HepG2 (cell line): ENCODE data around the gene INHA. TPM values are rescaled to one million over a fixed set of nuclear protein-coding genes. Genes with fewer than 3 reads are reported as not detected.

Experiments used
- DNMT1 ChIP-seq: sonication (generic); formaldehyde crosslinking; IDR thresholded peaks from 2 replicates; pipeline ENCODE4 v1.5.1; 2020; ENCODE audit warnings: mild to moderate bottlenecking, missing genetic modification reagents
- ERF ChIP-seq: IDR thresholded peaks from 2 replicates; pipeline ENCODE4 v1.6.1; 2018; ENCODE audit warnings: missing biosample characterization, missing genetic modification reagents
- FIP1L1 ChIP-seq: fragments of 200-400 bp; formaldehyde crosslinking; IDR thresholded peaks from 2 replicates; pipeline ENCODE4 v1.6.1; 2018; ENCODE audit warnings: low read depth, mild to moderate bottlenecking, low read length, moderate library complexity, borderline replicate concordance; ENCODE audit not compliant: insufficient read depth
- MED1 ChIP-seq: sonication (generic); formaldehyde crosslinking; IDR thresholded peaks from 2 replicates; pipeline ENCODE4 v1.4.0; 2020; ENCODE audit warnings: missing genetic modification reagents
- MTF1 ChIP-seq: sonication (generic); formaldehyde crosslinking; IDR thresholded peaks from 2 replicates; pipeline ENCODE4 v1.5.0; 2020; ENCODE audit warnings: missing genetic modification reagents
- SMC3 ChIP-seq: IDR thresholded peaks from 2 replicates; pipeline ENCODE4 v1.6.1; 2011; ENCODE audit warnings: low read length, improper control_type of control experiment
- ZNF460 ChIP-seq: sonication (generic); formaldehyde crosslinking; IDR thresholded peaks from 2 replicates; pipeline ENCODE4 v1.5.1; 2020; ENCODE audit warnings: missing genetic modification reagents, mild to moderate bottlenecking, borderline replicate concordance
- polyA plus RNA-seq, 8 experiments: library from polyadenylated mRNA; depleted of rRNA in 3 of 8; stranded (reverse) in 7 of 8; unstranded in 1 of 8; fragments of >200 nt; fragmentation: Illumina TruSeq in 4 of 8; extraction: Trizol in 4 of 8; gene quantifications; 2 replicates each; pipeline versions ENCODE4 v1.2.1 to v1.2.3, GENCODE V29; 2011 to 2016; ENCODE audit warnings: low read depth in 4 of 8, missing spikeins in 1 of 8, mixed read lengths in 1 of 8; ENCODE audit not compliant: insufficient read depth in 1 of 8
- total RNA-seq, 5 experiments: library from RNA; depleted of rRNA; stranded (reverse); fragments of >200 nt; fragmentation: Illumina TruSeq; extraction: Trizol; gene quantifications; 2 replicates each; pipeline ENCODE4 v1.2.3, GENCODE V29; 2016; ENCODE audit warnings: low read depth in 1 of 5
- TF ChIP-seq, protein P1 (sequence below): sonication (generic); formaldehyde crosslinking; IDR thresholded peaks from one replicate; pipeline ENCODE4 v1.5.1; 2020; ENCODE audit warnings: mild to moderate bottlenecking, missing genetic modification reagents; ENCODE audit errors: not compliant biosample characterization
- TF ChIP-seq, protein P2 (sequence below): sonication (generic); formaldehyde crosslinking; IDR thresholded peaks from 2 replicates; pipeline ENCODE4 v1.4.0; 2020; ENCODE audit warnings: missing genetic modification reagents
- TF ChIP-seq, protein P3 (sequence below): sonication (generic); formaldehyde crosslinking; conservative IDR thresholded peaks from 2 replicates; pipeline ENCODE4 v1.8.1; 2023; ENCODE audit warnings: missing genetic modification reagents
- TF ChIP-seq, protein P4 (sequence below): sonication (generic); formaldehyde crosslinking; IDR thresholded peaks from 2 replicates; pipeline ENCODE4 v1.5.0; 2020; ENCODE audit warnings: mild to moderate bottlenecking, missing genetic modification reagents, borderline replicate concordance

INHA gene
- total and polyA plus RNA-seq, 2 of the 13 experiments (the other 11 are each of a cell fraction or from before 2014, with no cell fraction given) = 4.1 to 15.2 TPM

DNA sequence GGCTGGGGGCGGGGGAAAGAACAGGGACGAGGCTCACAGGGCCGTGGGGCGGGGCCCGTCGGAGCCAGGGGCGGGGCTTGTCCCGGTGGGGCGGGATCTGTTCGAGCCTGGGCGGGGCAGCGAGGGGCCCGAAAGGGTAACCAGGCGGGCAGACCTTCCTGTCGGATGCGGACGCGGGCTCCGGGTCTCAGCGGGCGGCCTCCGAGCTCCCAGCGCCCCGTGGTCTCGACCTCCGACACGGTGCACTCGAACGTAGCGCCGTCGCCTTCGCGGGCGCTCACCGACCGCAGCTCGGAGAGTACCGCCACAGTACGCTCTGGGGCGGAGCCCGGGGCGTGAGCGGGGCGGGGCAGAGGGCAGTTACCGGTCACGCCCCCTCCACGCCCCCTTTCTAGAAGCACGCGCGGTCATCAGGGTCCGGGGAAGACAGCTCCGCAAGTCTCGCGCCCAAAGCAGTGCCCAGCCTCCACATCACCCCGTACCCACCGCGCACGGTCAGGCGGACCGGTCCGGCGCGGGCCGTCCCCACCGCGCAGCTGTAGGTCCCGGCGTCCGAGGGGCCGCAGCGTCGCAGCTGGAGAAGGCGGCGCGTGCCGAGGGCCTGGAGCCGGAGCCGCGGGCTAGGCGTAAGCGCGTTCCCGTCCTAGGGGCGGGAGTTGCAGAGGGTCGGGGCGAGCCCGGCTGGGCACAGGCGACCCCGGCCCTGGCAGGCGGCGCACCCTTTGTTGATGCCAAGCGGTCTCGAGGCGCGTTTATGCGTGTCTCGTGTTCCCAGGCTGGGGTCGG is 19.5 kb upstream of the INHA start (continued):
- 0 out of 2 replicates have a peak, but pooled peaks have one; percentile 36 for TF ChIP-seq MTF1 (CRISPR knock-in tag)
- TF ChIP-seq ERF (CRISPR knock-in tag) = no peak
- TF ChIP-seq MED1 (CRISPR knock-in tag) = peak; percentile 64
- no peak for TF ChIP-seq ZNF460 (CRISPR knock-in tag)
- TF ChIP-seq SMC3 = no peak
- TF ChIP-seq, protein P1, sequence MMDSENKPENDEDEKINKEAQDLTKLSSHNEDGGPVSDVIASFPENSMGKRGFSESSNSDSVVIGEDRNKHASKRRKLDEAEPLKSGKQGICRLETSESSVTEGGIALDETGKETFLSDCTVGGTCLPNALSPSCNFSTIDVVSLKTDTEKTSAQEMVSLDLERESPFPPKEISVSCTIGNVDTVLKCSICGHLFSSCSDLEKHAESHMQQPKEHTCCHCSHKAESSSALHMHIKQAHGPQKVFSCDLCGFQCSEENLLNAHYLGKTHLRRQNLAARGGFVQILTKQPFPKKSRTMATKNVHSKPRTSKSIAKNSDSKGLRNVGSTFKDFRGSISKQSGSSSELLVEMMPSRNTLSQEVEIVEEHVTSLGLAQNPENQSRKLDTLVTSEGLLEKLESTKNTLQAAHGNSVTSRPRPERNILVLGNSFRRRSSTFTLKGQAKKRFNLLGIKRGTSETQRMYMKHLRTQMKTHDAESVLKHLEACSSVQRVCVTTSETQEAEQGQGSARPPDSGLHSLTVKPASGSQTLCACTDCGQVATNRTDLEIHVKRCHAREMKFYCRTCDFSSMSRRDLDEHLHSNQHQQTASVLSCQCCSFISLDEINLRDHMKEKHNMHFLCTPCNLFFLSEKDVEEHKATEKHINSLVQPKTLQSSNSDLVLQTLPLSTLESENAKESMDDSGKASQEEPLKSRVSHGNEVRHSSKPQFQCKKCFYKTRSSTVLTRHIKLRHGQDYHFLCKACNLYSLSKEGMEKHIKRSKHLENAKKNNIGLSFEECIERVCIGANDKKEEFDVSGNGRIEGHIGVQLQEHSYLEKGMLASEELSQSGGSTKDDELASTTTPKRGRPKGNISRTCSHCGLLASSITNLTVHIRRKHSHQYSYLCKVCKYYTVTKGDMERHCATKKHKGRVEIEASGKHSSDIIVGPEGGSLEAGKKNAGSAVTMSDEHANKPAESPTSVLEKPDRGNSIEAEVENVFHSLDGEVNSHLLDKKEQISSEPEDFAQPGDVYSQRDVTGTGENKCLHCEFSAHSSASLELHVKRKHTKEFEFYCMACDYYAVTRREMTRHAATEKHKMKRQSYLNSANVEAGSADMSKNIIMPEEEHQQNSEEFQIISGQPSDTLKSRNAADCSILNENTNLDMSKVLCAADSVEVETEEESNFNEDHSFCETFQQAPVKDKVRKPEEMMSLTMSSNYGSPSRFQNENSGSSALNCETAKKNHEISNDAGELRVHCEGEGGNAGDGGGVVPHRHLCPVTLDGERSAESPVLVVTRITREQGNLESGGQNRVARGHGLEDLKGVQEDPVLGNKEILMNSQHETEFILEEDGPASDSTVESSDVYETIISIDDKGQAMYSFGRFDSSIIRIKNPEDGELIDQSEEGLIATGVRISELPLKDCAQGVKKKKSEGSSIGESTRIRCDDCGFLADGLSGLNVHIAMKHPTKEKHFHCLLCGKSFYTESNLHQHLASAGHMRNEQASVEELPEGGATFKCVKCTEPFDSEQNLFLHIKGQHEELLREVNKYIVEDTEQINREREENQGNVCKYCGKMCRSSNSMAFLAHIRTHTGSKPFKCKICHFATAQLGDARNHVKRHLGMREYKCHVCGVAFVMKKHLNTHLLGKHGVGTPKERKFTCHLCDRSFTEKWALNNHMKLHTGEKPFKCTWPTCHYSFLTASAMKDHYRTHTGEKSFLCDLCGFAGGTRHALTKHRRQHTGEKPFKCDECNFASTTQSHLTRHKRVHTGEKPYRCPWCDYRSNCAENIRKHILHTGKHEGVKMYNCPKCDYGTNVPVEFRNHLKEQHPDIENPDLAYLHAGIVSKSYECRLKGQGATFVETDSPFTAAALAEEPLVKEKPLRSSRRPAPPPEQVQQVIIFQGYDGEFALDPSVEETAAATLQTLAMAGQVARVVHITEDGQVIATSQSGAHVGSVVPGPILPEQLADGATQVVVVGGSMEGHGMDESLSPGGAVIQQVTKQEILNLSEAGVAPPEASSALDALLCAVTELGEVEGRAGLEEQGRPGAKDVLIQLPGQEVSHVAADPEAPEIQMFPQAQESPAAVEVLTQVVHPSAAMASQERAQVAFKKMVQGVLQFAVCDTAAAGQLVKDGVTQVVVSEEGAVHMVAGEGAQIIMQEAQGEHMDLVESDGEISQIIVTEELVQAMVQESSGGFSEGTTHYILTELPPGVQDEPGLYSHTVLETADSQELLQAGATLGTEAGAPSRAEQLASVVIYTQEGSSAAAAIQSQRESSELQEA (CRISPR knock-in tag) = no peak
- TF ChIP-seq, protein P2, sequence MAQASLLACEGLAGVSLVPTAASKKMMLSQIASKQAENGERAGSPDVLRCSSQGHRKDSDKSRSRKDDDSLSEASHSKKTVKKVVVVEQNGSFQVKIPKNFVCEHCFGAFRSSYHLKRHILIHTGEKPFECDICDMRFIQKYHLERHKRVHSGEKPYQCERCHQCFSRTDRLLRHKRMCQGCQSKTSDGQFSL (CRISPR knock-in tag) = no peak
- TF ChIP-seq, protein P3, sequence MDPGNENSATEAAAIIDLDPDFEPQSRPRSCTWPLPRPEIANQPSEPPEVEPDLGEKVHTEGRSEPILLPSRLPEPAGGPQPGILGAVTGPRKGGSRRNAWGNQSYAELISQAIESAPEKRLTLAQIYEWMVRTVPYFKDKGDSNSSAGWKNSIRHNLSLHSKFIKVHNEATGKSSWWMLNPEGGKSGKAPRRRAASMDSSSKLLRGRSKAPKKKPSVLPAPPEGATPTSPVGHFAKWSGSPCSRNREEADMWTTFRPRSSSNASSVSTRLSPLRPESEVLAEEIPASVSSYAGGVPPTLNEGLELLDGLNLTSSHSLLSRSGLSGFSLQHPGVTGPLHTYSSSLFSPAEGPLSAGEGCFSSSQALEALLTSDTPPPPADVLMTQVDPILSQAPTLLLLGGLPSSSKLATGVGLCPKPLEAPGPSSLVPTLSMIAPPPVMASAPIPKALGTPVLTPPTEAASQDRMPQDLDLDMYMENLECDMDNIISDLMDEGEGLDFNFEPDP (CRISPR knock-in tag) = peak; percentile 93; the same call in 1 of the 2 replicates
- peak; percentile 63; the same call in 1 of the 2 replicates for TF ChIP-seq DNMT1
- TF ChIP-seq FIP1L1 = 0 out of 2 replicates have a peak, but pooled peaks have one; percentile 56
- TF ChIP-seq, protein P4, sequence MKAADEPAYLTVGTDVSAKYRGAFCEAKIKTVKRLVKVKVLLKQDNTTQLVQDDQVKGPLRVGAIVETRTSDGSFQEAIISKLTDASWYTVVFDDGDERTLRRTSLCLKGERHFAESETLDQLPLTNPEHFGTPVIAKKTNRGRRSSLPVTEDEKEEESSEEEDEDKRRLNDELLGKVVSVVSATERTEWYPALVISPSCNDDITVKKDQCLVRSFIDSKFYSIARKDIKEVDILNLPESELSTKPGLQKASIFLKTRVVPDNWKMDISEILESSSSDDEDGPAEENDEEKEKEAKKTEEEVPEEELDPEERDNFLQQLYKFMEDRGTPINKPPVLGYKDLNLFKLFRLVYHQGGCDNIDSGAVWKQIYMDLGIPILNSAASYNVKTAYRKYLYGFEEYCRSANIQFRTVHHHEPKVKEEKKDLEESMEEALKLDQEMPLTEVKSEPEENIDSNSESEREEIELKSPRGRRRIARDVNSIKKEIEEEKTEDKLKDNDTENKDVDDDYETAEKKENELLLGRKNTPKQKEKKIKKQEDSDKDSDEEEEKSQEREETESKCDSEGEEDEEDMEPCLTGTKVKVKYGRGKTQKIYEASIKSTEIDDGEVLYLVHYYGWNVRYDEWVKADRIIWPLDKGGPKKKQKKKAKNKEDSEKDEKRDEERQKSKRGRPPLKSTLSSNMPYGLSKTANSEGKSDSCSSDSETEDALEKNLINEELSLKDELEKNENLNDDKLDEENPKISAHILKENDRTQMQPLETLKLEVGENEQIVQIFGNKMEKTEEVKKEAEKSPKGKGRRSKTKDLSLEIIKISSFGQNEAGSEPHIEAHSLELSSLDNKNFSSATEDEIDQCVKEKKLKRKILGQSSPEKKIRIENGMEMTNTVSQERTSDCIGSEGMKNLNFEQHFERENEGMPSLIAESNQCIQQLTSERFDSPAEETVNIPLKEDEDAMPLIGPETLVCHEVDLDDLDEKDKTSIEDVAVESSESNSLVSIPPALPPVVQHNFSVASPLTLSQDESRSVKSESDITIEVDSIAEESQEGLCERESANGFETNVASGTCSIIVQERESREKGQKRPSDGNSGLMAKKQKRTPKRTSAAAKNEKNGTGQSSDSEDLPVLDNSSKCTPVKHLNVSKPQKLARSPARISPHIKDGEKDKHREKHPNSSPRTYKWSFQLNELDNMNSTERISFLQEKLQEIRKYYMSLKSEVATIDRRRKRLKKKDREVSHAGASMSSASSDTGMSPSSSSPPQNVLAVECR (CRISPR knock-in tag) = peak; percentile 87
